GM23338 (cell line): Measurements from ENCODE around the gene ITGB3BP. TPM values are rescaled to one million over a fixed set of nuclear protein-coding genes. Genes with fewer than 3 reads are reported as not detected.

Source experiments
- ATAC-seq: fragments of 200-7000 bp; cut with Tn5 transposase; 3 replicates; pipeline ENCODE4 v1.9.1; 2020
- DNase-seq: peaks from one replicate; pipeline ENCODE4 v3.0.0-alpha.2; 2015; ENCODE audit warnings: low spot score
- H2AFZ ChIP-seq: fragments of 200-600 bp; sonication (generic); 2 replicates; pipeline ENCODE4 v1.8.0; 2016; ENCODE audit warnings: antibody characterized with exemption, mild to moderate bottlenecking, moderate library complexity
- H3F3A ChIP-seq: fragments of 200-600 bp; sonication (generic); replicated peaks from 2 replicates; pipeline ENCODE4 v1.8.0; 2017; ENCODE audit warnings: antibody characterized with exemption, mixed run types, low read depth
- H3K27ac ChIP-seq: fragments of 200-600 bp; sonication (generic); 2 replicates; pipeline ENCODE4 v1.6.1; 2016; ENCODE audit warnings: low read depth
- H3K27me3 ChIP-seq: fragments of 200-600 bp; sonication (generic); 2 replicates; pipeline ENCODE4 v1.8.0; 2016; ENCODE audit warnings: mild to moderate bottlenecking, mixed run types, moderate library complexity; ENCODE audit not compliant: insufficient read depth
- H3K36me3 ChIP-seq: fragments of 200-600 bp; sonication (generic); 2 replicates; pipeline ENCODE4 v1.8.0; 2016; ENCODE audit warnings: mild to moderate bottlenecking; ENCODE audit not compliant: insufficient read depth
- H3K4me1 ChIP-seq: fragments of 200-600 bp; sonication (generic); 2 replicates; pipeline ENCODE4 v1.8.0; 2016; ENCODE audit warnings: mild to moderate bottlenecking, moderate library complexity; ENCODE audit not compliant: insufficient read depth
- H3K4me2 ChIP-seq: fragments of 200-600 bp; sonication (generic); 2 replicates; pipeline ENCODE4 v1.7.1; 2017; ENCODE audit warnings: mixed run types
- H3K4me3 ChIP-seq: fragments of 200-600 bp; sonication (generic); 2 replicates; pipeline ENCODE4 v1.6.1; 2016; ENCODE audit warnings: mixed run types
- H3K79me2 ChIP-seq: fragments of 200-600 bp; sonication (generic); replicated peaks from 2 replicates; pipeline ENCODE4 v1.8.0; 2017; ENCODE audit warnings: mild to moderate bottlenecking; ENCODE audit not compliant: insufficient read depth
- H3K9me2 ChIP-seq: fragments of 200-600 bp; sonication (generic); 2 replicates; pipeline ENCODE4 v1.8.0; 2017; ENCODE audit not compliant: insufficient read depth
- H4K20me1 ChIP-seq: fragments of 200-600 bp; sonication (generic); replicated peaks from 2 replicates; pipeline ENCODE4 v1.8.0; 2017; ENCODE audit warnings: mild to moderate bottlenecking; ENCODE audit not compliant: insufficient read depth
- H3K27ac Mint-ChIP-seq: 2 replicates; pipeline ENCODE4 v1.8.0; 2020; ENCODE audit warnings: inconsistent platforms, mild to moderate bottlenecking, moderate library complexity, mixed read lengths
- H3K27me3 Mint-ChIP-seq: 3 replicates; pipeline ENCODE4 v1.8.0; 2022; ENCODE audit warnings: low read depth, mild to moderate bottlenecking, moderate library complexity, mixed read lengths, inconsistent platforms; ENCODE audit not compliant: insufficient read depth, poor library complexity
- H3K36me3 Mint-ChIP-seq: 3 replicates; pipeline ENCODE4 v1.8.0; 2021; ENCODE audit warnings: low read depth, mild to moderate bottlenecking, inconsistent platforms, moderate library complexity, mixed read lengths
- H3K4me1 Mint-ChIP-seq: 3 replicates; pipeline ENCODE4 v1.8.0; 2020; ENCODE audit warnings: mild to moderate bottlenecking, inconsistent platforms, mixed read lengths
- H3K4me3 Mint-ChIP-seq: 3 replicates; pipeline ENCODE4 v1.8.0; 2021; ENCODE audit warnings: moderate library complexity, mild to moderate bottlenecking, inconsistent platforms, mixed read lengths
- H3K9me3 Mint-ChIP-seq: 3 replicates; pipeline ENCODE4 v1.8.0; 2020; ENCODE audit warnings: moderate library complexity, mild to moderate bottlenecking, inconsistent platforms, mixed read lengths
- CREB1 ChIP-seq: fragments of 250-450 bp; sonication (Bioruptor Pico); IDR thresholded peaks from 2 replicates; pipeline ENCODE4 v1.5.0; 2020; ENCODE audit warnings: low read depth, mild to moderate bottlenecking, moderate library complexity
- EZH2 ChIP-seq: fragments of 200-600 bp; sonication (generic); IDR thresholded peaks from one replicate; pipeline ENCODE4 v1.8.0; 2017; ENCODE audit warnings: antibody characterized with exemption, mild to moderate bottlenecking, low read depth; ENCODE audit not compliant: unreplicated experiment
- EZH2phosphoT487 ChIP-seq: fragments of 200-600 bp; sonication (generic); IDR thresholded peaks from one replicate; pipeline ENCODE4 v1.8.1; 2018; ENCODE audit warnings: antibody characterized with exemption; ENCODE audit not compliant: unreplicated experiment
- JUNB ChIP-seq: IDR thresholded peaks from one replicate; pipeline ENCODE4 v1.6.1; 2016; ENCODE audit warnings: antibody characterized with exemption; ENCODE audit not compliant: unreplicated experiment
- NANOG ChIP-seq: IDR thresholded peaks from 2 replicates; pipeline ENCODE4 v1.6.1; 2016; ENCODE audit warnings: antibody characterized with exemption, borderline replicate concordance
- POLR2AphosphoS5 ChIP-seq: IDR thresholded peaks from 2 replicates; pipeline ENCODE4 v1.6.1; 2016; ENCODE audit warnings: antibody characterized with exemption, low read depth
- STAT1 ChIP-seq: IDR thresholded peaks from one replicate; pipeline ENCODE4 v1.6.1; 2016; ENCODE audit warnings: antibody characterized with exemption; ENCODE audit not compliant: unreplicated experiment
- ZNF114 ChIP-seq: fragments of 250-450 bp; sonication (Bioruptor Pico); IDR thresholded peaks from 2 replicates; pipeline ENCODE4 v1.5.0; 2020; ENCODE audit warnings: mild to moderate bottlenecking, moderate library complexity
- ZNF331 ChIP-seq: fragments of 250-450 bp; sonication (Bioruptor Pico); IDR thresholded peaks from 2 replicates; pipeline ENCODE4 v1.5.0; 2020; ENCODE audit warnings: low read depth, mild to moderate bottlenecking, moderate library complexity
- polyA plus RNA-seq: library from polyadenylated mRNA; unstranded; fragments of >200 nt; fragmentation: Nextera tagmentation; extraction: Ambion mirVana; gene quantifications from 2 replicates; pipeline ENCODE4 v1.2.1, GENCODE V29; 2016
- total RNA-seq: library from RNA; depleted of rRNA; stranded (reverse); fragments of >200 nt; shearing (Covaris generic); gene quantifications from 2 replicates; pipeline ENCODE4 v1.2.3, GENCODE V29; 2014
- TF ChIP-seq, protein P1 (sequence below): IDR thresholded peaks from one replicate; pipeline ENCODE4 v1.6.1; 2018; ENCODE audit warnings: antibody characterized with exemption; ENCODE audit not compliant: unreplicated experiment
- TF ChIP-seq, protein P2 (sequence below): IDR thresholded peaks from 2 replicates; pipeline ENCODE4 v1.6.1; 2016; ENCODE audit warnings: antibody characterized with exemption
- TF ChIP-seq, protein P3 (sequence below), 2 experiments: fragments of 200-600 bp in 1 of 2; sonication (generic) in 1 of 2; conservative IDR thresholded peaks; 2 replicates each; pipeline versions ENCODE4 v1.5.1 to v1.6.1; 2016 to 2017; ENCODE audit warnings: antibody characterized with exemption in 2 of 2, low read depth in 2 of 2, mild to moderate bottlenecking in 2 of 2, moderate library complexity in 1 of 2

Gene ITGB3BP
- total and polyA plus RNA-seq, 2 experiments from 2014 or later: 49.4 to 101 TPM

DNA sequence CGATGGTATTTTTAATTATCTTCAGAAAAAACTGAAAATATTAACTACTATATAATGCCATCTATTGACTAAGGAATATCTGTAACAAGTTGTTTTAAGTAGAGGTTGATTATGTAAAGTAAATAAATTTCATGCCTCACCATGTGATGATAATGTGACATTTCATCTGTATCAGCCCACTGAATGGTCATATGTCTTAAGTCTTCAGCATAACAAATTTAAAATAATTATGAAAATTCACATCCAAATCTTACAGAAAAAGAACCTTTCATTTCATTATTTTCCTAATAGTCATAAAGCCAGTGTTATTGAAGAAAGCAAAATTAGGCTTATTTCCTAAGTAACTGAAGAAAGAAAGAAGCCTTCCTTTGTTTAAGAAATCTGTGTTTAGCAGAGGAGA is 72.6 kb downstream of the ITGB3BP start (continued):
- TF ChIP-seq, protein P1, sequence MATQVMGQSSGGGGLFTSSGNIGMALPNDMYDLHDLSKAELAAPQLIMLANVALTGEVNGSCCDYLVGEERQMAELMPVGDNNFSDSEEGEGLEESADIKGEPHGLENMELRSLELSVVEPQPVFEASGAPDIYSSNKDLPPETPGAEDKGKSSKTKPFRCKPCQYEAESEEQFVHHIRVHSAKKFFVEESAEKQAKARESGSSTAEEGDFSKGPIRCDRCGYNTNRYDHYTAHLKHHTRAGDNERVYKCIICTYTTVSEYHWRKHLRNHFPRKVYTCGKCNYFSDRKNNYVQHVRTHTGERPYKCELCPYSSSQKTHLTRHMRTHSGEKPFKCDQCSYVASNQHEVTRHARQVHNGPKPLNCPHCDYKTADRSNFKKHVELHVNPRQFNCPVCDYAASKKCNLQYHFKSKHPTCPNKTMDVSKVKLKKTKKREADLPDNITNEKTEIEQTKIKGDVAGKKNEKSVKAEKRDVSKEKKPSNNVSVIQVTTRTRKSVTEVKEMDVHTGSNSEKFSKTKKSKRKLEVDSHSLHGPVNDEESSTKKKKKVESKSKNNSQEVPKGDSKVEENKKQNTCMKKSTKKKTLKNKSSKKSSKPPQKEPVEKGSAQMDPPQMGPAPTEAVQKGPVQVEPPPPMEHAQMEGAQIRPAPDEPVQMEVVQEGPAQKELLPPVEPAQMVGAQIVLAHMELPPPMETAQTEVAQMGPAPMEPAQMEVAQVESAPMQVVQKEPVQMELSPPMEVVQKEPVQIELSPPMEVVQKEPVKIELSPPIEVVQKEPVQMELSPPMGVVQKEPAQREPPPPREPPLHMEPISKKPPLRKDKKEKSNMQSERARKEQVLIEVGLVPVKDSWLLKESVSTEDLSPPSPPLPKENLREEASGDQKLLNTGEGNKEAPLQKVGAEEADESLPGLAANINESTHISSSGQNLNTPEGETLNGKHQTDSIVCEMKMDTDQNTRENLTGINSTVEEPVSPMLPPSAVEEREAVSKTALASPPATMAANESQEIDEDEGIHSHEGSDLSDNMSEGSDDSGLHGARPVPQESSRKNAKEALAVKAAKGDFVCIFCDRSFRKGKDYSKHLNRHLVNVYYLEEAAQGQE: no peak

DNA sequence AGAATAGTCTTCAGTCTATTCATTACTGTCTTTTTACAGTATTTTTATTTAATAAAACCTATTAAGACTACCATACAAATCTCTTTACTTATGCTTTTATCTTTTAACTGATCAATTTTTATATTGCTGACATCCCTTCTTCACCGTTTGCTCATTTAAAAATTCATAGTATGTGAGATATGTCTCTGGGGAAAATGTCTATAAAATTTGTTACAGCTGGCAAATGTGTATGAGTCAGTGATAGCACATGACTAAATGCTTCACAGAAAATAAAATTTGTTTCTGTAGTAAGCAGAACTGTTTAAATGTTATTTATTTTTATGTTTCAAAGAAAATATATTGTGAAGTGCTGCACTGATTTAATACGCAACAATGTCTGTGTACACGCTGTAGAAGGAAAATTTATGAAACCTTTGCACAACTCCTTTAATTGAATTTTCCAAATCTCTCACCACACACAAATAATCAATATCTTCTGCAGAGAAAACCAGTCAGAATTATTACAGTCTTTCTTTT is 74.2 kb downstream of the ITGB3BP start:
- Mint-ChIP-seq H3K27ac (no peak overlapping the region), H3K9me3 (no peaks in the 10 kb centered on the region), H3K4me3 (no peak overlapping the region), H3K36me3 (no peaks in the 10 kb centered on the region; the same call in 2 of the 3 replicates), H3K27me3 (peaks cover 4% of the 10 kb centered on the region), H3K4me1 (no peaks in the 10 kb centered on the region)
- no peaks in the 10 kb centered on the region for H3K36me3 ChIP-seq
- no peak overlapping the region for H3K4me3 ChIP-seq
- H3K4me1 ChIP-seq: no peaks in the 10 kb centered on the region
- H3K27me3 ChIP-seq: no peaks in the 10 kb centered on the region
- H4K20me1 ChIP-seq: no peaks in the 10 kb centered on the region
- ATAC-seq (no peak), DNase-seq (no peak)
- no peaks in the 10 kb centered on the region for H3K9me2 ChIP-seq
- H3K4me2 ChIP-seq: no peak overlapping the region
- no peaks in the 10 kb centered on the region for H3F3A ChIP-seq
- no peak overlapping the region for H3K27ac ChIP-seq
- no peaks in the 10 kb centered on the region for H3K79me2 ChIP-seq
- no peak overlapping the region for H2AFZ ChIP-seq
- TF ChIP-seq EZH2 (no peak), ZNF331 (CRISPR knock-in tag) (no peak), ZNF114 (no peak), JUNB (no peak), NANOG (no peak), POLR2AphosphoS5 (no peak), CREB1 (CRISPR knock-in tag) (no peak), STAT1 (no peak), EZH2phosphoT487 (no peak)
- TF ChIP-seq, protein P2, sequence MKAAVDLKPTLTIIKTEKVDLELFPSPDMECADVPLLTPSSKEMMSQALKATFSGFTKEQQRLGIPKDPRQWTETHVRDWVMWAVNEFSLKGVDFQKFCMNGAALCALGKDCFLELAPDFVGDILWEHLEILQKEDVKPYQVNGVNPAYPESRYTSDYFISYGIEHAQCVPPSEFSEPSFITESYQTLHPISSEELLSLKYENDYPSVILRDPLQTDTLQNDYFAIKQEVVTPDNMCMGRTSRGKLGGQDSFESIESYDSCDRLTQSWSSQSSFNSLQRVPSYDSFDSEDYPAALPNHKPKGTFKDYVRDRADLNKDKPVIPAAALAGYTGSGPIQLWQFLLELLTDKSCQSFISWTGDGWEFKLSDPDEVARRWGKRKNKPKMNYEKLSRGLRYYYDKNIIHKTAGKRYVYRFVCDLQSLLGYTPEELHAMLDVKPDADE: no peak
- TF ChIP-seq, protein P3, sequence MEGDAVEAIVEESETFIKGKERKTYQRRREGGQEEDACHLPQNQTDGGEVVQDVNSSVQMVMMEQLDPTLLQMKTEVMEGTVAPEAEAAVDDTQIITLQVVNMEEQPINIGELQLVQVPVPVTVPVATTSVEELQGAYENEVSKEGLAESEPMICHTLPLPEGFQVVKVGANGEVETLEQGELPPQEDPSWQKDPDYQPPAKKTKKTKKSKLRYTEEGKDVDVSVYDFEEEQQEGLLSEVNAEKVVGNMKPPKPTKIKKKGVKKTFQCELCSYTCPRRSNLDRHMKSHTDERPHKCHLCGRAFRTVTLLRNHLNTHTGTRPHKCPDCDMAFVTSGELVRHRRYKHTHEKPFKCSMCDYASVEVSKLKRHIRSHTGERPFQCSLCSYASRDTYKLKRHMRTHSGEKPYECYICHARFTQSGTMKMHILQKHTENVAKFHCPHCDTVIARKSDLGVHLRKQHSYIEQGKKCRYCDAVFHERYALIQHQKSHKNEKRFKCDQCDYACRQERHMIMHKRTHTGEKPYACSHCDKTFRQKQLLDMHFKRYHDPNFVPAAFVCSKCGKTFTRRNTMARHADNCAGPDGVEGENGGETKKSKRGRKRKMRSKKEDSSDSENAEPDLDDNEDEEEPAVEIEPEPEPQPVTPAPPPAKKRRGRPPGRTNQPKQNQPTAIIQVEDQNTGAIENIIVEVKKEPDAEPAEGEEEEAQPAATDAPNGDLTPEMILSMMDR (conservative IDR thresholded peaks at IDR 0.05; ENCODE audit: low read depth in 2 of 2): no peak
- TF ChIP-seq, protein P1: no peak
